ENCODE results near the gene HBA2.
"Not testable (repeated sequence)": the region's sequence is repeated elsewhere in the genome, so short reads cannot be mapped to it uniquely, and the experiment has no call there.

HBA2 gene

GRCh38 chr16:204046-204445 lies 31.4 kb downstream of the HBA2 start:
- not testable (repeated sequence) for DNase-seq

- DNase-seq = not testable (repeated sequence)
Observed at GRCh38 chr16:209359-209758, 36.7 kb downstream of the HBA2 start.

GRCh38 chr16:211631-212180 lies 39.0 kb downstream of the HBA2 start:
- DNase-seq = not testable (repeated sequence)

GRCh38 chr16:212999-213398 lies 40.3 kb downstream of the HBA2 start:
- DNase-seq = no peak

- DNase-seq = no peak
Observed at GRCh38 chr16:220021-220420, 47.3 kb downstream of the HBA2 start.
